ENCODE measurements around the gene NMRAL1.
A peak's percentile ranks its signal among the peaks of the same experiment; 100 is the strongest.

The NMRAL1 gene

GRCh38 chr16:4463522-4464163 lies 10.8 kb downstream of the NMRAL1 start:
- no peak for DNase-seq

GRCh38 chr16:4461250-4462085 lies 13.0 kb downstream of the NMRAL1 start:
- DNase-seq = no peak

GRCh38 chr16:4460936-4461249 lies 13.5 kb downstream of the NMRAL1 start:
- no peak for DNase-seq

- DNase-seq = no peak
These were observed 18.5 kb downstream of the NMRAL1 start for GRCh38 chr16:4455951-4456350.

- DNase-seq = no peak
These were observed 19.3 kb downstream of the NMRAL1 start for GRCh38 chr16:4455081-4455480.

GRCh38 chr16:4454623-4455022 lies 19.8 kb downstream of the NMRAL1 start:
- no peak for DNase-seq

GRCh38 chr16:4452674-4453073 lies 21.8 kb downstream of the NMRAL1 start:
- no peak for DNase-seq

GRCh38 chr16:4450931-4451519 lies 23.4 kb downstream of the NMRAL1 start:
- peak; percentile 10 for DNase-seq

- no peak for DNase-seq
These were observed 24.0 kb downstream of the NMRAL1 start for GRCh38 chr16:4450430-4450829.

- no peak for DNase-seq
These were observed 30.4 kb downstream of the NMRAL1 start for GRCh38 chr16:4443986-4444385.

GRCh38 chr16:4443271-4443670 lies 31.2 kb downstream of the NMRAL1 start:
- no peak for DNase-seq

GRCh38 chr16:4442371-4442770 lies 32.1 kb downstream of the NMRAL1 start:
- no peak for DNase-seq

GRCh38 chr16:4437366-4437765 lies 37.1 kb downstream of the NMRAL1 start:
- no peak for DNase-seq

- no peak for DNase-seq
These were observed 38.9 kb downstream of the NMRAL1 start for GRCh38 chr16:4435337-4436067.

GRCh38 chr16:4433914-4434787 lies 40.3 kb downstream of the NMRAL1 start:
- DNase-seq = no peak

GRCh38 chr16:4433228-4433627 lies 41.2 kb downstream of the NMRAL1 start:
- DNase-seq = no peak

- DNase-seq = no peak
These were observed 43.4 kb downstream of the NMRAL1 start for GRCh38 chr16:4431023-4431422.

- no peak for DNase-seq
These were observed 45.9 kb downstream of the NMRAL1 start for GRCh38 chr16:4428500-4428899.

- DNase-seq = no peak
These were observed 47.6 kb downstream of the NMRAL1 start for GRCh38 chr16:4426722-4427372.

- DNase-seq = no peak
These were observed 48.3 kb downstream of the NMRAL1 start for GRCh38 chr16:4426021-4426684.

GRCh38 chr16:4425378-4426020 lies 48.9 kb downstream of the NMRAL1 start, which contains the start of gene DNAJA3:
Gene DNAJA3 (plus strand): TSS chr16:4425868. CDS start chr16:4425882, 14 bp downstream.
- DNase-seq = peak; percentile 82

Measured in NCI-H1694 (cell line).